GM12874 (cell line): Measurements from ENCODE around the gene EAF2.

Experiments used
- TF ChIP-seq, protein P1 (sequence below): IDR thresholded peaks from 2 replicates; pipeline ENCODE4 v1.5.1; 2011; ENCODE audit warnings: low read depth, mild to moderate bottlenecking, control low read depth, low read length, moderate library complexity; ENCODE audit not compliant: insufficient read depth

The EAF2 gene

DNA sequence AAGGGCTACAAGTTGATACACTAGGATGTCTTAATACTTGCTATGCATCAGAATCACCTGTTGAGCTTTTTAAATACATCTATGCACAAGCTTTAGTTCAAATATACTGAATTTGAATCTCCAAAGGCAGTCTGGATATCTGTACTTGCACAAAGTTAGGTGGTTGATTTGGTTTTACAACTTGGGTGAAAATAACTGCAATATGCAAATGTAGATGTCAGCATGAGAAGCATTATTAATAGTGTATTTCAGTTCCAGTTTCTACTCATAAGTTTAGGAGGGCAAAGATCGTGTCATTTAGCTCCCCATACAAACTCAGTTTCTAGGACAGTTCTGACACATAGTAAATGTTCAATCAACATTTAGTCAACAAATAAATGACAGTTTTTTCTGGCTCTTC, 25.8 kb upstream of the EAF2 start:
- TF ChIP-seq, protein P1, sequence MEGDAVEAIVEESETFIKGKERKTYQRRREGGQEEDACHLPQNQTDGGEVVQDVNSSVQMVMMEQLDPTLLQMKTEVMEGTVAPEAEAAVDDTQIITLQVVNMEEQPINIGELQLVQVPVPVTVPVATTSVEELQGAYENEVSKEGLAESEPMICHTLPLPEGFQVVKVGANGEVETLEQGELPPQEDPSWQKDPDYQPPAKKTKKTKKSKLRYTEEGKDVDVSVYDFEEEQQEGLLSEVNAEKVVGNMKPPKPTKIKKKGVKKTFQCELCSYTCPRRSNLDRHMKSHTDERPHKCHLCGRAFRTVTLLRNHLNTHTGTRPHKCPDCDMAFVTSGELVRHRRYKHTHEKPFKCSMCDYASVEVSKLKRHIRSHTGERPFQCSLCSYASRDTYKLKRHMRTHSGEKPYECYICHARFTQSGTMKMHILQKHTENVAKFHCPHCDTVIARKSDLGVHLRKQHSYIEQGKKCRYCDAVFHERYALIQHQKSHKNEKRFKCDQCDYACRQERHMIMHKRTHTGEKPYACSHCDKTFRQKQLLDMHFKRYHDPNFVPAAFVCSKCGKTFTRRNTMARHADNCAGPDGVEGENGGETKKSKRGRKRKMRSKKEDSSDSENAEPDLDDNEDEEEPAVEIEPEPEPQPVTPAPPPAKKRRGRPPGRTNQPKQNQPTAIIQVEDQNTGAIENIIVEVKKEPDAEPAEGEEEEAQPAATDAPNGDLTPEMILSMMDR = no peak

DNA sequence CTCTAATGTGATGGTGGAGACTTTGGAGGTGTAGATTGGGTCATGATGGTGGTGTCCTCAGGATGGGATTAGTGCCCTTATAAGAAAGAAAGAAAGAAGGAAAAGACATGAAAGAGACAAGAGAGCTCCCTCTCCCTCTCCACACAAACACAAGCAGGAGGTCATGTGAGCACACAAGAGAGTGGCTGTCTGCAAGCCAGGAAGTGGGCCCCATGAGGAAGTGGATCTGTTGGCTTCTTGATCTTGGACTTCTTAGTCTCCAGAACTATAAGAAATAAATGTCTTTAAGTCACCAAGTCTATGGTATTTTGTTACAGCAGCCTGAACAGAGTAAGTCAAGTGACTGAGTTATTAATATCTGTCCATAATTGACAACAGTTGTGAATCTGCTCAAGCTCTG, 17.3 kb upstream of the EAF2 start:
- TF ChIP-seq, protein P1 = no peak

- TF ChIP-seq, protein P1 = no peak
Observed at GRCh38 chr3:121818578-121818977, 16.4 kb upstream of the EAF2 start.

DNA sequence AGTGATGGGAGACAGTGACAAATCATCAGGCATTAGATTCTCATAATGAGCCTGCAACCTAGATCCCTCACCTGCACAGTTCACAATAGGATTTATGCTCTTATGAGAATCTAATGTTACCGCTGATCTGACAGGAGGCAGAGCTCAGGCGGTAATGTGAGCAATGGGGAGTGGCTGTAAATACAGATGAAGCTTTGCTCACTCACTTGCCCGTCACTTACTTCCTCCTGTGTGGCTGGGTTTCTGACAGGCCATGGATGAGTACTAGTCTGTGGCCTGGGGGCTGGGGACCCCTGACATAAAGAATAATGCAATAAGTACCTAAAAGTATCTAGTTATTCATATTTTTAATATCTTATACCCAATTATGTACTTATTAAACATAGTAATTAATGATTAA, 15.8 kb upstream of the EAF2 start:
- TF ChIP-seq, protein P1 = no peak

DNA sequence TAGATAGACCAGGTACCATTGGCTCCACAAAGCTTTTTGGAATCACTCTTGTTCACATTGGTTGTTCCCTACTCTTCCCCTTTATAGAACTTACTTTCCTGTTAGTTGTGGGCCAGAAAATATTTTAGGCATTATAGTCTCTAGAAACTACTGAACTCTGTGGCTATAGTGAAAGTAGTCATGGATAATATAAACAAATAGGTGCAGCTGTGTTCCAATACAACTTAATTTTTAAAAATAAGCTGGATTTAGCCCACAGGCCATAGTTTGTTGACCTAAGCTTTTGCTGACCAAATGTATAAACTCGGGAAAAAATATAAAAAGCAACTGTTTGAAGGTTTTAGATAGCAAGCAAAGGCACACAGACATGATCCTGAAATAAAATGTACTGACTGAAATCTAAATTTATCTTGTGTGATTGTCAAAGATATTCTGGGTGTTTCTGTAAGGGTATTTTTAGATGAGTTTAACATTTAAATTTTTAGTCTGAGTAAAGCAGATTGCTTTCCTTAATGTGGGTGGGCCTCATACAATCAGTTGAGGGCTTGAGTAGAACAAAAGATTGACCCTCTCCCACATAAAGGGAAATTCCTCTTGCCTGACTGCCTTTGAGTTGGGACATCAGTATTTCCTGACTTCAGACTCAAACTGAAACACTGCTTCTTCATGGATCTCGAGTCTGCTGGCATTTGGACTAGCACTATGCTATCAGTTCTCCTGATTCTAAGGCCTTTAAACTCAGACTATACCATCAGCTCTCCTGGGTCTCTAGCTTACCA, 13.4 kb upstream of the EAF2 start:
- TF ChIP-seq, protein P1 = no peak

DNA sequence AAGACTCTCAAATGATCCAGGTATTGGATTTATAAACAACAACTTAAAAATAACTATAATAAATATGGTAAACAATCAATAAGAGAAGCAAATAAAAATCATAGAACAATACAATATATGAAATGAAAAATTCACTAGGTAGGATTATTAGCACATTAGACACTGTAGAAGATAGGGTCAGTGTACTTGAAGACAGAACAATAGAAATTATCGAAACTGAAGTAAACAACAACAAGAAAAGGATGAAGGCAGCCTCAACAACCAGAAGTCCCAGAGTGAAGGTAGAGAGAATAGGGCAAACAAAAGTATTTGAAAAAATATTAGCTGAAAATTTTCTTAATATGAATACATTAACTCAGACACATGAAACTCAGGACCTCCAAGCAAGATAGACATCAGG, 12.0 kb upstream of the EAF2 start:
- TF ChIP-seq, protein P1 = no peak

- TF ChIP-seq, protein P1 = no peak
Observed at GRCh38 chr3:121834157-121834670, 795 bp upstream of the EAF2 start.
